ENCODE measurements around the gene CBX3. TPM values are rescaled to one million over a fixed set of nuclear protein-coding genes. Genes with fewer than 3 reads are reported as not detected.

Gene CBX3
- total RNA-seq, 2 experiments from 2014 or later: 217 to 235 TPM

DNA sequence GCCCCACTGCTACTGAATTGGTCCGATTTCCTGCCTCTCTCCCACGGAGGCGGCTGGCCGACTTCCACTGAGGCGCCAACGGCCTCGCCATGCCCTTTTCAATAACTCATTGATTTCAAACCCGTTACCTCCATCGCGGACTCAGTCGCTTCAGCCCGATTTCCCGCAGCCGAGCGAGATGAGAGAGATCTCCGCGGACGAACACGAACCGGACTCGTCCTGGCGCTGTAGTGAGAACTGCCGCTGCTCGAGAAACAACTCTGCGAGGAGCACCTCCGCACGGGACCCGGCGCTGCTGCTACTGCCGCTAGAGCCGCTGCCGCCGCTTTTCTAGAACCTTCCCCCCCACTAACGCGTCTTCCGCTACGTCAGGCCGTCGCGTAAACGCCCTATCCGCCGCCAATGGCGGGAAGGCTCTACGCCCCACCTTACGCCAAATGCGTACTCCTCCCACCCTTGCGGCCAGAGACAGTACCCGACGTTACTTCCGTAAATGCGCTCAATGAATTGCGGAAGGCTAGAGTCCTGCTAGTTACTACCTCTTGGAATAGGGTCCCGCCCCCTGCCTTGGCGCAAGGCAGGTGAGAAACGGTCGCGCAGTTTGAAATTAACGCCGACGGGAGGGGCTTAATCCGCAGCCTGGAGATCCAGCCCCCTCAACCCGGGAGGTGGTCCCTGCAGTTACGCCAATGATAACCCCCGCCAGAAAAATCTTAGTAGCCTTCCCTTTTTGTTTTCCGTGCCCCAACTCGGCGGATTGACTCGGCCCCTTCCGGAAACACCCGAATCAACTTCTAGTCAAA is 900 bp upstream of the CBX3 start, which contains the start of gene HNRNPA2B1:
Gene HNRNPA2B1 (minus strand): TSS at position 303 of the 803 bp plus-strand sequence. CDS start 169 bp downstream, at position 134.
- H3K27ac Mint-ChIP-seq: peak within 1 kb of the TSS; percentile 100
- DNase-seq: peak; percentile 98
- peaks cover 44% of the 10 kb centered on the region for H3K4me1 Mint-ChIP-seq
- H3K9me3 Mint-ChIP-seq: no peaks in the 10 kb centered on the region
- peaks cover 76% of the 10 kb centered on the region for H3K36me3 Mint-ChIP-seq (ENCODE audit: low read depth)
- H3K27me3 Mint-ChIP-seq: no peaks in the 10 kb centered on the region
- POLR2A ChIA-PET: interaction anchor here (0.9 to 2.5 kb wide), 6 partner anchors 12 to 338 kb away, joined by 3 to 10 read pairs (median 6); partner anchors contain the start of gene NFE2L3
- CTCF ChIA-PET: interaction anchor here (0.6 to 4.1 kb wide), 7 partner anchors 9 to 110 kb away, joined by 3 to 30 read pairs (median 4); partner anchors contain the start of gene NFE2L3
- peak within 1 kb of the TSS; percentile 97 for H3K4me3 Mint-ChIP-seq

DNA sequence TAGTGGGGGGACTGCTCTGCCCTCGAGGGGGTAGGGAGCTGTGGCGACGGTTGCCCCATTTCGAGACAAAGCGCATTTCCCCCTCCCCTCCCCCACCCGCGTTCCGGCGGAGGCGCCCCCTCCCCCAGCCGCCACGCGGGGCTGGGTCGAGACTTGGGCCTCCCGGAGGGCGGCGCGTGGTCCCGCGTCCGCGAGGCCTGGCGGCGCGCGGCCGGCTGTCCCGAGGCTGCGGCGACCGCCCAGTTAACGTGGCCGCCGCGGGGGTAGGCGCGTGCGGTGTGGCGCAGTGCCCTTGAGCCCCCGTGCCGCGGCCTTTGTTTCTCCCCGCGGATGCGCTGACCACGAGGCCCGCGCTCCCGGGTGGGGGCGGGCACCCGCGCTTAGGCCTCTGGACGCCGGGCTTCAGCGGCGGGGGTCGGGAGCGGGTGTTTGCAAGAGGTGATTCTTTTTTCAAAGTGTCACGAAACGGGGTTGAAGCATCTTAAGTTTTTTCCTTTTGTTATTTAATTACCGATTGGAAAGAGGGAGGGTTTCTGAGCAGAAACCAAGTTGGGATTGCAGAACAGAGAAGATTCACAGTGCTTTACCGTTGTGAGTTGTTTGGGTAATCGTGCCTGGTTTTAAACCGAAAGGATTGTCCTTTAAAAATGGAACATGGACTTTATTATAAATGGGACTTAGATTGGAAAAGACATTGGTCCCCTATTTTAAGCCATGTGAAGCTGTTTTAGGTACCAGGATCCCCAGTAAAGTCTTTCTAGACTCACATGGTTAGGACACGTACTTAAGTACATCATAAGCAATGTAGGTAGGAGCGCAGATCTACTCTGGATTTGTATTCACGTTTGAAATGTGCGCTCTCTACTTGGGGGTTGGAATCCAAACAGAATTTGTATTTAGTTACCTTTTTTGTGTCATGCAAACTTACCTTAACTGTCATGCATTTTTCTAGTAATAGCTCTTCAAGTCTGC is 760 bp downstream of the CBX3 start:
- peak; percentile 59 for DNase-seq
- Mint-ChIP-seq H3K27me3 (no peaks in the 10 kb centered on the region), H3K27ac (peak overlapping the region; percentile 91), H3K4me1 (peaks cover 42% of the 10 kb centered on the region), H3K9me3 (no peaks in the 10 kb centered on the region), H3K4me3 (peak overlapping the region; percentile 97), H3K36me3 (ENCODE audit: low read depth) (peaks cover 74% of the 10 kb centered on the region)
- CTCF ChIA-PET: interaction anchor here (1.0 kb wide), 1 partner anchor 19 kb away, joined by 3 read pairs; no protein-coding TSS in a partner anchor
- POLR2A ChIA-PET: interaction anchor here (1.3 kb wide), 1 partner anchor 92 kb away, joined by 5 read pairs; no protein-coding TSS in a partner anchor

DNA sequence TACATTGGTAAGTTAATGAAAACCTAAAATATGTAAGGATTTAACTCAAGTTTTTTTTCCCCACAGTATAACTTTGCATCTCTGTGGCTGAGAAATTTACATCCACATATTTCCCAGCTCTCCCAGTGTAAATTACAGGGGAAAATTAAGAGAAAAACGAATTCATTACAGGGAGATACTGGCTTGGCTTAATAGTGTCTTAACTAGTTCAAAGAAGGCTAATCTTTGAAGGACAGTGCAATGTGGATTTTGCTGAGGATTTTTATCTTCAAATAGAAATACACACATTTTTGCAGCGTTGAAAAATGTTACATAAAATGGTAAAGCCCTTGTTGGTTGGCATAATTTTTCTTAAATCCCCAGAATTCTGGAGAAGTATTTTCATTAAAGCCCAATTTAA is 1.5 kb downstream of the CBX3 start:
- Mint-ChIP-seq H3K4me3 (peak overlapping the region; percentile 89), H3K27ac (peak overlapping the region; percentile 91), H3K27me3 (no peaks in the 10 kb centered on the region), H3K9me3 (no peaks in the 10 kb centered on the region), H3K36me3 (ENCODE audit: low read depth) (peaks cover 74% of the 10 kb centered on the region), H3K4me1 (peaks cover 45% of the 10 kb centered on the region)
- DNase-seq: no peak
- POLR2A ChIA-PET: no interaction called here
- CTCF ChIA-PET: interaction anchor here (1.0 kb wide), 1 partner anchor 20 kb away, joined by 3 read pairs; no protein-coding TSS in a partner anchor

- Mint-ChIP-seq H3K4me1 (peaks cover 60% of the 10 kb centered on the region), H3K27ac (no peak overlapping the region), H3K36me3 (ENCODE audit: low read depth) (peaks cover 79% of the 10 kb centered on the region), H3K4me3 (no peak overlapping the region), H3K27me3 (no peaks in the 10 kb centered on the region), H3K9me3 (no peaks in the 10 kb centered on the region)
- POLR2A ChIA-PET: no interaction called here
- DNase-seq: no peak
- CTCF ChIA-PET: interaction anchor here (0.6 kb wide), 1 partner anchor 266 kb away, joined by 7 read pairs; no protein-coding TSS in a partner anchor
These were observed 6.5 kb downstream of the CBX3 start for GRCh38 chr7:26208040-26208439.

- no peak overlapping the region for H3K4me3 Mint-ChIP-seq
- H3K4me1 Mint-ChIP-seq: peaks cover 22% of the 10 kb centered on the region
- POLR2A ChIA-PET: no interaction called here
- no peak for DNase-seq
- H3K27ac Mint-ChIP-seq: no peak overlapping the region
- H3K27me3 Mint-ChIP-seq: no peaks in the 10 kb centered on the region
- peaks cover 39% of the 10 kb centered on the region for H3K36me3 Mint-ChIP-seq (ENCODE audit: low read depth)
- CTCF ChIA-PET: no interaction called here
- no peaks in the 10 kb centered on the region for H3K9me3 Mint-ChIP-seq
These were observed 11.6 kb downstream of the CBX3 start for GRCh38 chr7:26212921-26213718.

- H3K9me3 Mint-ChIP-seq: no peaks in the 10 kb centered on the region
- no peaks in the 10 kb centered on the region for H3K27me3 Mint-ChIP-seq
- H3K36me3 Mint-ChIP-seq (ENCODE audit: low read depth): peaks cover 35% of the 10 kb centered on the region
- H3K4me3 Mint-ChIP-seq: no peak overlapping the region
- no peak for DNase-seq
- peaks cover 21% of the 10 kb centered on the region for H3K4me1 Mint-ChIP-seq
- POLR2A ChIA-PET: no interaction called here
- no peak overlapping the region for H3K27ac Mint-ChIP-seq
- CTCF ChIA-PET: no interaction called here
These were observed 12.4 kb downstream of the CBX3 start for GRCh38 chr7:26213807-26214515.

DNA sequence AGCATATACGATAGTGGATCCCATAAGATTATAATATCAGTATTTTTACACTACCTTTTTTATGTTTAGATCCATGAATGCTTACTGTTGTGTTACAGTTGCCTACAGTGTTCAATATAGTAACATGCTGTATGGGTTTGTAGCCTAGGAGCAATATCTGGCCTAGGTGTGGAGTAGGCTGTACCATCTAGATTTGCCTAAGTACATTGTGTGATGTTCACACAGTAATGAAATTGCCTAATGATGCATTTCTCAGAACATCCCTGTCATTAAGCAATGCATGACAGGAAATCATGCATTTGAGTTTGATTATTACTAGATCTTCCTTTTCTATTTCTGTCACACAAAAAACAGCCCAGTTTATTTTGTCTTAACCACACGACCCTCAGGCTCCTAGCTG is 14.5 kb downstream of the CBX3 start:
- no peak overlapping the region for H3K4me3 Mint-ChIP-seq
- ChIA-PET POLR2A (no interaction called here), CTCF (no interaction called here)
- H3K36me3 Mint-ChIP-seq (ENCODE audit: low read depth): peaks cover 20% of the 10 kb centered on the region
- no peaks in the 10 kb centered on the region for H3K27me3 Mint-ChIP-seq
- no peak overlapping the region for H3K27ac Mint-ChIP-seq
- no peak for DNase-seq
- no peaks in the 10 kb centered on the region for H3K9me3 Mint-ChIP-seq
- H3K4me1 Mint-ChIP-seq: peaks cover 11% of the 10 kb centered on the region

DNA sequence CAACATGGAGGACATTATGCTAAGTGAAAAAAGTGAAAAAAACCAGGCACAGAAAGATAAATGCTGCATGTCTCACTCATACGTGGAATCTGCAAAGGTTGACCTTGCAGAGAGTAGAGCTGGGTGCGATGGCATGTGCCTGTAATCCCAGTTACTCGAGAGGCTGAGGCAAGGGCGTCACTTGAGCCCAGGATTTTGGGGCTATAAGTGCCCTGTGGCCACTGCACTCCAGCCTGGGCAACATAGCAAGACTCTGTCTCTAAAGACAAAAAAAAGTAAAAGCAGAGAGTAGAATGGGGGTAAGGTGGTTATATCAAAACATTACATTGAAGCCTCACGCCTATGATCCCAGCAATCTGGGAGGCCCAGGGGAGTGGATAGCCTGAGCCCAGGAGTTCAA is 22.8 kb downstream of the CBX3 start:
- POLR2A ChIA-PET: no interaction called here
- Mint-ChIP-seq H3K4me1 (no peaks in the 10 kb centered on the region), H3K36me3 (ENCODE audit: low read depth) (no peaks in the 10 kb centered on the region), H3K4me3 (no peak overlapping the region), H3K27me3 (peaks cover 15% of the 10 kb centered on the region), H3K9me3 (no peaks in the 10 kb centered on the region), H3K27ac (no peak overlapping the region)
- CTCF ChIA-PET: no interaction called here
- no peak for DNase-seq

DNA sequence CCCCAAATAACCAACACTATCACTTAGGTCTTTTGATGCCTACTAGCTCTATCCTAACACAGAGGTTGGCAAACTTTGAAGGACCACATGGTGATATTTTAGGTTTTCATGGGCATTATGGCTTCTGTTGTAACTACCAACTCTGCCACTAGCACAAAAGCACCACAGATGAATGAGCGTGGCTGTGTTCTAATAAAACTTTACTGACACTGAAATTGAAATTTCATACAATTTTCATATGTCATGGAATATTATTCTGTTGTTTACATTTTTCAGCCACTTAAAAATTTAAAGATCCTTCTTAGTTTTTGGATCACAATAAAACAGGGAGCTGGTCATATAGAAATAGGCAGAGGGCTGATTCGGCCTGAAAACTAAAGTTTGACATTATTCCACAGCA is 26.4 kb downstream of the CBX3 start:
- ChIA-PET CTCF (interaction anchor here (0.6 to 1.6 kb wide), 3 partner anchors 57 to 335 kb away, joined by 3 to 4 read pairs (median 4); no protein-coding TSS in a partner anchor), POLR2A (no interaction called here)
- no peaks in the 10 kb centered on the region for H3K9me3 Mint-ChIP-seq
- no peaks in the 10 kb centered on the region for H3K4me1 Mint-ChIP-seq
- H3K27ac Mint-ChIP-seq: no peak overlapping the region
- H3K27me3 Mint-ChIP-seq: peaks cover 15% of the 10 kb centered on the region
- no peak overlapping the region for H3K4me3 Mint-ChIP-seq
- DNase-seq: no peak
- no peaks in the 10 kb centered on the region for H3K36me3 Mint-ChIP-seq (ENCODE audit: low read depth)

DNA sequence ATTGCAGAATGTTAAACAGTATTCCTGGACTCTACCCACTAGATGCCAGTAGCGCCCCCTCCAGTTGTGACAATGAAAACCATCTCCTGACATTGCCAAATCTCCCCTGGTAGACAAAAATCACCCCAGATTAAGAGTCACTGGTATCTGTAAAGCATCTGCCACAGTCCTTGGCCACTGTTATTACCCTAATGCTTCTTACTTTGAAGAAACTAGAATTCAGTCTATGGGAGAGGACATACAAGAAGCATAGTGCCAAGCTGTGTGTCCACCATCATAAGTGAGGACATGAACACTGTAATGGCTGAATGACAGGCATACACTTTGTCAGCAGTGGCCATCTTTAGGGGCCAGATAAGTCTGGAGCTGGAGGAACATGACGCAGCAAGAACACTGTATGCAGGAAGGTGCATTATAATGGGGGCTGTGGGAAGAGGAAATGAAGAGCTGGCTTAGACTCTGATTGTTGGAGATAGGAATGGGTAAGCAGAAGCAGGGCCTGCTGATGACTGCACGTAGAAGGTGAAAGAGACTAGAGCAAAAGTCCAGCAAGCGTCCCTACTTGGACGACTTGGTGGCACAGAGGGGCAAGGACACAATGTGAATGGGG is 32.5 kb downstream of the CBX3 start:
- no peak overlapping the region for H3K4me3 Mint-ChIP-seq
- no peaks in the 10 kb centered on the region for H3K9me3 Mint-ChIP-seq
- ChIA-PET CTCF (interaction anchor here (1.4 kb wide), 2 partner anchors 24 to 131 kb away, joined by 3 read pairs; no protein-coding TSS in a partner anchor), POLR2A (no interaction called here)
- peaks cover 9% of the 10 kb centered on the region for H3K27me3 Mint-ChIP-seq
- no peak overlapping the region for H3K27ac Mint-ChIP-seq
- no peak for DNase-seq
- H3K36me3 Mint-ChIP-seq (ENCODE audit: low read depth): no peaks in the 10 kb centered on the region
- H3K4me1 Mint-ChIP-seq: no peaks in the 10 kb centered on the region

DNA sequence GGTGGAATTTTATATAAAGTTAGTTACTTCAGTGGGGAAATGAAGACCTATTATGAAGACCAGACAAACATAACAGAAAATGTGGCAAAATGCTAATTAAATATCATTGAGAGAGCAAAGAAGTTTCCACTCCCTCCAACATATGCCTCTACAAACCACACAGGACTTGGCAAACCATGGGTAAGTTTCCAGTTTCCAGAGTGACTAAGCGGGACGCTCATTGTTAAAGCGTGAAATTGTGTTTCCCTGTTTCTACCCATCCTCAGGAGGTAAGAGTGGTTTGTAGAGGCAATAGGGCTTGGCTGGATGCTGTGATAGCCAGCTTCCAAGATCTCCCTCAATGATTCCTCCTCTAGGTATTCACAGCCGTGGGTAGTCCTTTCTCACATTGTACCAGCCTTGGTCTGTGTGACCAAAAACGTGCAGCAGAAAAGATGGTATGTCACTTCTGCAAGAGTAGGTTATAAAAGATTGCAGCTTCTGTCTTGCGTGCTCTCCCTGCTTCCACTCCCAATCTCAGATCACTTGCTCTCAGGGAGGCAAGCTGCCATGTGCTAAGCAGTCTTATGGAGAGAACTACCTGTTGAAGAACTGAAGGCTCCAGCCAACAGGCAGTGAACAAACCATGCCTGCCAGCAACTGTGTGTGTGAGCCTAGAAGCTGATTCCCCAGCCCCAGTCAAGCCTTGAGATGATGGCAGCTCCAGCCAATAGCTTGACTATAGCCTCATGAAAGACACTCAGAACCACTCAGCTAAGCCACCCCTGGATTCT is 35.7 kb downstream of the CBX3 start:
- H3K4me1 Mint-ChIP-seq: no peaks in the 10 kb centered on the region
- no peak for DNase-seq
- no peaks in the 10 kb centered on the region for H3K9me3 Mint-ChIP-seq
- no peak overlapping the region for H3K4me3 Mint-ChIP-seq
- H3K27me3 Mint-ChIP-seq: peaks cover 9% of the 10 kb centered on the region
- H3K36me3 Mint-ChIP-seq (ENCODE audit: low read depth): no peaks in the 10 kb centered on the region
- ChIA-PET POLR2A (no interaction called here), CTCF (interaction anchor here (0.6 to 1.1 kb wide), 2 partner anchors 9 to 196 kb away, joined by 3 read pairs; no protein-coding TSS in a partner anchor)
- H3K27ac Mint-ChIP-seq: no peak overlapping the region

All from activated CD4-positive, alpha-beta T cell treated with anti-CD3 and anti-CD28 coated beads, Interleukin-2, amount 10 ng/mL, durations not matched to agents 7 days and 5 days (primary cell).